Measurements from ENCODE around the gene UGT1A9.
A peak's percentile ranks its signal among the peaks of the same experiment; 100 is the strongest.
"Not testable (repeated sequence)": the region's sequence is repeated elsewhere in the genome, so short reads cannot be mapped to it uniquely, and the experiment has no call there.

Gene UGT1A9

DNA sequence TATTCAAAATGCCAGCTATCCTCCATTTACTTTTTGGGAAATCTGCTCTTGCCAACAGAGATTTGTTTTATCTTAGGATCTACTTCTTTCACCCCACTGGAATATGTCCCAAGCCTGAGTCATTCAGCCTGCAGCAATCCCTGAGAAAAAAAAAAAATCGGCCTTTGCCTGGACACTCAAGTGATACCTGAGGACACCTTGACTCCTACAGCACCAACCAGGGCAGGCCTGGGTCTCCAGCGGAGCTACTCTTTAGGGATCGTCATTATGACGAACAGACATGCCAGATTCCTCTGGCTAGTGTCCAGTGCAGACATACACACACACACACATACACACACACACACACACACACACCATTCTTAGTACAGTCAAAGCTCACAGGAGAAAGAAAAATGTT lies 18.7 kb downstream of the UGT1A9 start:
- DNase-seq: no peak
- TF ChIP-seq GATA1 (IDR thresholded peaks at IDR 0.05; ENCODE audit: low read depth, low read length) (no peak), POLR2A (IDR thresholded peaks at IDR 0.05; ENCODE audit: low read length) (no peak)

GRCh38 chr2:233691443-233692433 lies 20.0 kb downstream of the UGT1A9 start:
- peak; percentile 10 to 24 for DNase-seq
- TF ChIP-seq POLR2A (IDR thresholded peaks at IDR 0.05; ENCODE audit: low read length) (no peak), GATA1 (IDR thresholded peaks at IDR 0.05; ENCODE audit: low read depth, low read length) (no peak)

DNA sequence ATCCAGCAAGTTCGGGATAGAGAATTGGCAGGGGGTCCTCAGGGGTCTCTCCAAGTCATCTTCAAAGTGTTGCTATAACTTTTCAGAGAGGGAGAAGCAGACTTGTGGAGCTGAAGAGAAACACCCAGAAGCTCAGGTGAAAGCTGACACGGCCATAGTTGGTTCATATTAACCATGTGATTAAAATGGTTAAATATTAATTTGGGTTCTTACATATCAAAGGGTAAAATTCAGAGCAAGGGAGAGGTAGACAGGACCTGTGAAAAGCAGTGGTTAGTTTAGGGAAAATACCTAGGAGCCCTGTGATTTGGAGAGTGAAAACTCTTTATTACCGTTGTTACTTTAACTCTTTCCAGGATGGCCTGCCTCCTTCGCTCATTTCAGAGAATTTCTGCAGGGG lies 20.9 kb downstream of the UGT1A9 start, which contains the start of gene UGT1A6:
UGT1A6 (plus strand) TSS at position 243 of the 400 bp plus-strand sequence; CDS start at position 358, 115 bp downstream.
- DNase-seq: no peak
- no peak for TF ChIP-seq GATA1 (IDR thresholded peaks at IDR 0.05; ENCODE audit: low read depth, low read length)
- no peak for TF ChIP-seq POLR2A (IDR thresholded peaks at IDR 0.05; ENCODE audit: low read length)

DNA sequence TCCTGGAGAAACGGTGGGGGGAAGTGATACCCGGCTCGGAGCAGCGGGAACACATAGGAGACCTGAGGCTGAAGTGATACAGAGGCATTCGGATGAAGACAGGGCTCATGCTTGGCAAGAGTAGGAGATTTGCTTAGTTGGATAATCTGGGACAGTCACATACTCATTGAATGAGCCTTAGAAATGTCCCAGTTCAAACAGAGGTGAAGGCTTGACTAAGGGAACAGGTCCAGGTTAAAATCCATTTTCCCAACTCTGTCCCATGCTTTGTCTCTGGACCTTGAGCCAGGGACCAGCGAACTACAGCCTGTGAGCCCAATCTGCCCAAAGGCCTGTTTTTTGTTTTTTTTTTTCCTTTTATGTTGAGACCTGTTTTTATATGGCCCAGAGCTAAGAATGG lies 22.3 kb downstream of the UGT1A9 start:
- DNase-seq: no peak
- TF ChIP-seq POLR2A (IDR thresholded peaks at IDR 0.05; ENCODE audit: low read length): no peak
- TF ChIP-seq GATA1 (IDR thresholded peaks at IDR 0.05; ENCODE audit: low read depth, low read length): no peak

DNA sequence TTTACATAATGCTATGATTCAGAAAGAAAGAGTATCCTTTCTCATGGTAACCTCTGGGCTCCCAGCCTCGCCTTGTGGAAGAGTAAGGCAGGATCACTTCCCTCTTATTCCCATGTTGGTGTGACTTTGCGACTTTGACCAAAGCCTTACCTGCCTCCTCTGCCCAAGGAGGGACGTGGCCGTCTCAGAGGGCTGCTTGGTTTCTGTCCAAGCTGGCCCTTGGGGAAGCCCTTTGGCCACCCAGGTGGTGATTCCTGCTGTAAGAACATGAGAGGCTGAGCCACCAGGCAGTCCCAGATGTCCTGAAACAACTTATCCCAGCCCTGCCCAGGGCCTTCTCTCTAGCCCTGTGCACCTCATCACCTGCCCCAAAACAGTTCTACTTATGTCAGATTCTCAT lies 27.0 kb downstream of the UGT1A9 start:
- DNase-seq: no peak
- TF ChIP-seq POLR2A (IDR thresholded peaks at IDR 0.05; ENCODE audit: low read length): no peak
- TF ChIP-seq GATA1 (IDR thresholded peaks at IDR 0.05; ENCODE audit: low read depth, low read length): no peak

- DNase-seq: no peak
- TF ChIP-seq POLR2A (IDR thresholded peaks at IDR 0.05; ENCODE audit: low read length) (no peak), GATA1 (IDR thresholded peaks at IDR 0.05; ENCODE audit: low read depth, low read length) (no peak)
Observed at GRCh38 chr2:233699424-233700027, 27.8 kb downstream of the UGT1A9 start.

DNA sequence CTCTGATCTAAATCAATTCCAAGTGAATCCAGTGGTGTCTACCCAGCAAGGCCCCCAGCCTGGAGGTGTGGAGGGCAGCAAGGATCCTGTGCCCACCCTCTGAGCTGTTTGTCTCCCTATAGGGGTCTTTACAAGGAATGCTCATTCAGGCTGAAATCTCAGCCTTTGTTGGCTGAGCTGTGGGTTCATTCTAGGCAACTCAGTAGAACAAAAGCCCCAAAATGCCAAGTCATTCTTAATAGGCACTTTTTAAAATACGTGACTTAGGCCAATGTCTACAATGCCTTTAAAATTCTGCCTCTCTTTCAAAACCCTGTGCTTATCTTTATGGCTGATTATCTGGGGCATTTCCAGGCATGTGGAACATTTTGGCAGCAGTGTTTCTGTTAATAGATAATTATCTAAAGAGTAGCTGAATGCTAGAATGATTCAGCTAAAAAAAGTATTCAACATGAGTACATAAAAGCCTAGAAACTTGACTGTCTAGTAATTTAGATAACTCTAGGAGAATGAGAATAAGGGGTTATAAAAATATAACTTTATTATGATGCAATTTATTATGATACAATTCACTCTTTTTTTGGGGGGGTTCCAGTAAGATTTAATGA lies 28.4 kb downstream of the UGT1A9 start:
- TF ChIP-seq GATA1 (IDR thresholded peaks at IDR 0.05; ENCODE audit: low read depth, low read length) (peak; percentile 54), POLR2A (IDR thresholded peaks at IDR 0.05; ENCODE audit: low read length) (no peak)
- peak; percentile 78 to 93 for DNase-seq

DNA sequence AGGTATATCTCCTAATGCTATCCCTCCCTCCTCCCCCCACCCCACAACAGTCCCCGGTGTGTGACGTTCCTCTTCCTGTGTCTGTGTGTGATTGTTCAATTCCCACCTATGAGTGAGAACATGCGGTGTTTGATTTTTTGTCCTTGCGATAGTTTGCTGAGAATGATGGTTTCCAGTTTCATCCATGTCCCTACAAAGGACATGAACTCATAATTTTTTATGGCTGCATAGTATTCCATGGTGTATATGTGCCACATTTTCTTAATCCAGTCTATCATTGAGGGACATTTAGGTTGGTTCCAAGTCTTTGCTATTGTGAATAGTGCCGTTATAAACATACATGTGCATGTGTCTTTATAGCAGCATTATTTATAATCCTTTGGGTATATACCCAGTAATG lies 29.1 kb downstream of the UGT1A9 start:
- DNase-seq: not testable (repeated sequence)

- no peak for DNase-seq
- TF ChIP-seq GATA1 (IDR thresholded peaks at IDR 0.05; ENCODE audit: low read depth, low read length): no peak
- no peak for TF ChIP-seq POLR2A (IDR thresholded peaks at IDR 0.05; ENCODE audit: low read length)
Observed at GRCh38 chr2:233702238-233702637, 30.5 kb downstream of the UGT1A9 start.

- no peak for TF ChIP-seq GATA1 (IDR thresholded peaks at IDR 0.05; ENCODE audit: low read depth, low read length)
- no peak for TF ChIP-seq POLR2A (IDR thresholded peaks at IDR 0.05; ENCODE audit: low read length)
- no peak for DNase-seq
Observed at GRCh38 chr2:233705911-233706506, 34.3 kb downstream of the UGT1A9 start.

- no peak for DNase-seq
- no peak for TF ChIP-seq POLR2A (IDR thresholded peaks at IDR 0.05; ENCODE audit: low read length)
- TF ChIP-seq GATA1 (IDR thresholded peaks at IDR 0.05; ENCODE audit: low read depth, low read length): no peak
Observed at GRCh38 chr2:233706720-233707119, 35.0 kb downstream of the UGT1A9 start.

GRCh38 chr2:233707940-233708644 lies 36.4 kb downstream of the UGT1A9 start:
- DNase-seq: no peak
- TF ChIP-seq GATA1 (IDR thresholded peaks at IDR 0.05; ENCODE audit: low read depth, low read length): no peak
- TF ChIP-seq POLR2A (IDR thresholded peaks at IDR 0.05; ENCODE audit: low read length): no peak

DNA sequence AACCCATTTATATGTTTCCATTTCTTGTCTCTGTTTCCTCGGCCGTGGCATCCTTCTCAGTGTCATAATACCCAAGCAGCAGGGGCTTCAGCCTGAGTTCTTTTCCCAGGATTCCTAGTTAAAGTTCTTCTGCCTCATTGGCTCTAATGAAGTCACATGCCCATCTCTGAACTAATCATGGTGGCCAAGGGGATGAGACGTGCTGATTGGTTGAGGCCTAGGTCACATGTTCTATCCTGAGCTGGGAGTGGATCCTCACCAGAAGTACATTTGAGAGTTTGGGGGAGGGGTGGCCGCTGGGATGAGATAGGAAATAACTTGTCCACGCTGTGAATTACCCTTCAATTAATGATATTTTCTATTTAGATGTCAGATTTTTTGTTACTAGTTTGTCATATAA lies 37.2 kb downstream of the UGT1A9 start:
- no peak for DNase-seq
- no peak for TF ChIP-seq GATA1 (IDR thresholded peaks at IDR 0.05; ENCODE audit: low read depth, low read length)
- no peak for TF ChIP-seq POLR2A (IDR thresholded peaks at IDR 0.05; ENCODE audit: low read length)
